ENCODE results near the gene NKX2-4. TPM values are rescaled to one million over a fixed set of nuclear protein-coding genes. Genes with fewer than 3 reads are reported as not detected.

The NKX2-4 gene
- polyA plus RNA-seq, 1 of the 3 experiments (the other 2 are of a cell fraction) = not detected

GRCh38 chr20:21435576-21435975, 38.2 kb upstream of the NKX2-4 start:
- H3K9ac ChIP-seq = no peak overlapping the region
- POLR2A ChIA-PET = no interaction called here
- no peak for DNase-seq

More at GRCh38 chr20:21435576-21435975, 38.2 kb upstream of the NKX2-4 start:
- Histone ChIP-seq H3K9me2 (no peaks in the 10 kb centered on the region), H3K9me3 (no peaks in the 10 kb centered on the region), H2AFZ (ENCODE audit: low read depth) (no peak overlapping the region), H3F3A (replicated peaks; ENCODE audit: insufficient read depth) (peaks cover 5% of the 10 kb centered on the region), H3K27ac (ENCODE audit: low read depth in 2 of 2, low read length in 1 of 2) (0 out of 4 replicates have a peak overlapping the region, but pooled peaks of 1 of the 2 experiments have one; percentile 19), H3K4me3 (ENCODE audit: low read depth in 2 of 2, low read length in 1 of 2) (no peak overlapping the region), H3K79me2 (ENCODE audit: insufficient read depth) (no peaks in the 10 kb centered on the region), H3K27me3 (ENCODE audit: insufficient read depth) (no peaks in the 10 kb centered on the region; the same call in 1 of the 2 replicates), H3K36me3 (replicated peaks in 1 of 2; ENCODE audit: control insufficient read depth in 1 of 2, insufficient read depth in 2 of 2, low read length in 1 of 2) (no peaks in the 10 kb centered on the region), H4K20me1 (ENCODE audit: insufficient read depth) (no peaks in the 10 kb centered on the region), H3K4me1 (ENCODE audit: control insufficient read depth in 1 of 2, insufficient read depth in 2 of 2, low read depth in 1 of 2, low read length in 1 of 2) (no peaks in the 10 kb centered on the region), H3K4me2 (no peak overlapping the region)
- CTCF ChIA-PET = no interaction called here
- 15% methylated on average over 3 of the region's 3 CpGs for WGBS (ENCODE audit: low lambda C conversion rate)
- TF ChIP-seq FOSL2 (IDR thresholded peaks at IDR 0.05; ENCODE audit: borderline replicate concordance, low read depth) (no peak), YY1 (IDR thresholded peaks at IDR 0.05; ENCODE audit: low read depth) (no peak), GATA2 (CRISPR knock-in tag; IDR thresholded peaks at IDR 0.05) (no peak), RFX5 (IDR thresholded peaks at IDR 0.05; ENCODE audit: low read length) (no peak), RXRA (IDR thresholded peaks at IDR 0.05; ENCODE audit: borderline replicate concordance, low read depth) (no peak), CTCF (IDR thresholded peaks at IDR 0.05) (no peak), EP300 (IDR thresholded peaks at IDR 0.05; ENCODE audit: borderline replicate concordance in 1 of 2, low read depth in 1 of 2, low read length in 1 of 2) (no peak), NFIC (IDR thresholded peaks at IDR 0.05; ENCODE audit: borderline replicate concordance) (no peak), MEF2A (IDR thresholded peaks at IDR 0.05; ENCODE audit: borderline replicate concordance, low read depth) (no peak), TEAD4 (IDR thresholded peaks at IDR 0.05; ENCODE audit: borderline replicate concordance, insufficient read depth) (no peak), ZBTB33 (IDR thresholded peaks at IDR 0.05; ENCODE audit: borderline replicate concordance, low read depth) (no peak), TCF12 (IDR thresholded peaks at IDR 0.05) (no peak), PBX3 (IDR thresholded peaks at IDR 0.05) (no peak), TAF1 (IDR thresholded peaks at IDR 0.05; ENCODE audit: borderline replicate concordance, low read depth, low read length) (no peak), MAX (IDR thresholded peaks at IDR 0.05; ENCODE audit: low read depth) (no peak)
